Kidney epithelial cell (primary cell): Measurements from ENCODE around the gene ETNK2. TPM values are rescaled to one million over a fixed set of nuclear protein-coding genes. Genes with fewer than 3 reads are reported as not detected.
"Not testable (repeated sequence)": the region's sequence is repeated elsewhere in the genome, so short reads cannot be mapped to it uniquely, and the experiment has no call there.

Experiments
- DNase-seq: peaks from one replicate; pipeline ENCODE4 v3.0.0-alpha.2; 2010; ENCODE audit warnings: low read depth
- H3K27me3 ChIP-seq: 2 replicates; pipeline ENCODE4 v1.6.0; 2011; ENCODE audit warnings: low read length; ENCODE audit not compliant: control insufficient read depth, insufficient read depth
- H3K36me3 ChIP-seq: 2 replicates; pipeline ENCODE4 v1.5.1; 2011; ENCODE audit warnings: low read length; ENCODE audit not compliant: control insufficient read depth, insufficient read depth
- H3K4me3 ChIP-seq: 2 replicates; pipeline ENCODE4 v1.5.1; 2011; ENCODE audit warnings: low read depth, mild to moderate bottlenecking, control low read depth, low read length
- CTCF ChIP-seq: IDR thresholded peaks from 2 replicates; pipeline ENCODE4 v1.5.1; 2011; ENCODE audit warnings: mild to moderate bottlenecking, moderate library complexity, low read length, control low read depth, inconsistent platforms; ENCODE audit not compliant: insufficient read depth, poor library complexity, severe bottlenecking
- total RNA-seq: library from RNA; depleted of rRNA; stranded (reverse); fragments of >200 nt; gene quantifications from 2 replicates; pipeline ENCODE4 v1.2.3, GENCODE V29; 2015

The ETNK2 gene
- total RNA-seq, 1 donor from 2014 or later, result 29.5 TPM

GRCh38 chr1:204092632-204093420 lies 59.0 kb downstream of the ETNK2 start:
- no peaks in the 10 kb centered on the region for H3K27me3 ChIP-seq
- no peak for TF ChIP-seq CTCF
- no peak overlapping the region for H3K4me3 ChIP-seq
- DNase-seq, result no peak
- no peaks in the 10 kb centered on the region for H3K36me3 ChIP-seq

- Histone ChIP-seq H3K4me3 (no peak overlapping the region), H3K27me3 (no peaks in the 10 kb centered on the region), H3K36me3 (no peaks in the 10 kb centered on the region)
- DNase-seq, result no peak
- TF ChIP-seq CTCF, result no peak
Measured at GRCh38 chr1:204091787-204092312, 60.0 kb downstream of the ETNK2 start.

- Histone ChIP-seq H3K4me3 (no peak overlapping the region), H3K36me3 (no peaks in the 10 kb centered on the region), H3K27me3 (no peaks in the 10 kb centered on the region)
- no peak for TF ChIP-seq CTCF
- DNase-seq, result no peak
Measured at GRCh38 chr1:204091066-204091465, 60.8 kb downstream of the ETNK2 start.

- H3K4me3 ChIP-seq, DNase-seq, H3K36me3 ChIP-seq, H3K27me3 ChIP-seq: not testable (repeated sequence)
Measured at GRCh38 chr1:204090132-204090531, 61.7 kb downstream of the ETNK2 start.

- H3K27me3 ChIP-seq, result no peaks in the 10 kb centered on the region
- H3K36me3 ChIP-seq, result no peaks in the 10 kb centered on the region
- no peak overlapping the region for H3K4me3 ChIP-seq
- no peak for TF ChIP-seq CTCF
- DNase-seq, result no peak
Measured at GRCh38 chr1:204089044-204089751, 62.6 kb downstream of the ETNK2 start.

GRCh38 chr1:204088596-204088995 lies 63.2 kb downstream of the ETNK2 start:
- no peak for TF ChIP-seq CTCF
- no peak overlapping the region for H3K4me3 ChIP-seq
- DNase-seq, result no peak
- no peaks in the 10 kb centered on the region for H3K36me3 ChIP-seq
- no peaks in the 10 kb centered on the region for H3K27me3 ChIP-seq
